GM21390 (cell line): ENCODE measurements around the gene C2orf81.
"Not testable (repeated sequence)": the region's sequence is repeated elsewhere in the genome, so short reads cannot be mapped to it uniquely, and the experiment has no call there.

Experiments used
- ATAC-seq: cut with Tn5 transposase; IDR thresholded peaks from one replicate; pipeline ENCODE4 v1.9.1; 2021; ENCODE audit not compliant: unreplicated experiment

Gene C2orf81

GRCh38 chr2:74424139-74424992, 2.9 kb upstream of the C2orf81 start:
- ATAC-seq: no peak

- ATAC-seq: no peak
Observed at GRCh38 chr2:74423231-74424095, 2.0 kb upstream of the C2orf81 start.

- ATAC-seq: not testable (repeated sequence)
Observed at GRCh38 chr2:74420443-74421103, 846 bp downstream of the C2orf81 start.

- ATAC-seq: no peak
Observed at GRCh38 chr2:74420006-74420405, 1.4 kb downstream of the C2orf81 start.

- ATAC-seq: no peak
Observed at GRCh38 chr2:74419345-74419744, 2.1 kb downstream of the C2orf81 start.

GRCh38 chr2:74418312-74418711, 3.1 kb downstream of the C2orf81 start:
- no peak for ATAC-seq

- no peak for ATAC-seq
Observed at GRCh38 chr2:74417763-74418162, 3.7 kb downstream of the C2orf81 start.

GRCh38 chr2:74417197-74417596, 4.2 kb downstream of the C2orf81 start:
- no peak for ATAC-seq

- ATAC-seq: no peak
Observed at GRCh38 chr2:74416778-74417177, 4.6 kb downstream of the C2orf81 start.

GRCh38 chr2:74415762-74416395, 5.5 kb downstream of the C2orf81 start:
- ATAC-seq: no peak

- no peak for ATAC-seq
Observed at GRCh38 chr2:74414881-74415761, 6.3 kb downstream of the C2orf81 start.

- no peak for ATAC-seq
Observed at GRCh38 chr2:74414441-74414840, 7.0 kb downstream of the C2orf81 start.

GRCh38 chr2:74413001-74413698, 8.3 kb downstream of the C2orf81 start:
- no peak for ATAC-seq

- ATAC-seq: no peak
Observed at GRCh38 chr2:74407682-74408081, 13.7 kb downstream of the C2orf81 start.

- no peak for ATAC-seq
Observed at GRCh38 chr2:74406035-74406434, 15.4 kb downstream of the C2orf81 start.

- no peak for ATAC-seq
Observed at GRCh38 chr2:74401891-74402290, 19.5 kb downstream of the C2orf81 start.

- ATAC-seq: peak; percentile 49
Observed at GRCh38 chr2:74399785-74400184, 21.6 kb downstream of the C2orf81 start.

GRCh38 chr2:74396149-74396548, 25.3 kb downstream of the C2orf81 start:
- no peak for ATAC-seq

GRCh38 chr2:74393525-74393924, 27.9 kb downstream of the C2orf81 start:
- ATAC-seq: no peak

GRCh38 chr2:74392449-74392743, 29.0 kb downstream of the C2orf81 start:
- ATAC-seq: no peak
